ENCODE measurements around the gene CFAP221.

The CFAP221 gene

GRCh38 chr2:119680457-119681202 lies 136.4 kb downstream of the CFAP221 start:
- DNase-seq (ENCODE audit: low read depth in 3 of 3), result no peak

DNA sequence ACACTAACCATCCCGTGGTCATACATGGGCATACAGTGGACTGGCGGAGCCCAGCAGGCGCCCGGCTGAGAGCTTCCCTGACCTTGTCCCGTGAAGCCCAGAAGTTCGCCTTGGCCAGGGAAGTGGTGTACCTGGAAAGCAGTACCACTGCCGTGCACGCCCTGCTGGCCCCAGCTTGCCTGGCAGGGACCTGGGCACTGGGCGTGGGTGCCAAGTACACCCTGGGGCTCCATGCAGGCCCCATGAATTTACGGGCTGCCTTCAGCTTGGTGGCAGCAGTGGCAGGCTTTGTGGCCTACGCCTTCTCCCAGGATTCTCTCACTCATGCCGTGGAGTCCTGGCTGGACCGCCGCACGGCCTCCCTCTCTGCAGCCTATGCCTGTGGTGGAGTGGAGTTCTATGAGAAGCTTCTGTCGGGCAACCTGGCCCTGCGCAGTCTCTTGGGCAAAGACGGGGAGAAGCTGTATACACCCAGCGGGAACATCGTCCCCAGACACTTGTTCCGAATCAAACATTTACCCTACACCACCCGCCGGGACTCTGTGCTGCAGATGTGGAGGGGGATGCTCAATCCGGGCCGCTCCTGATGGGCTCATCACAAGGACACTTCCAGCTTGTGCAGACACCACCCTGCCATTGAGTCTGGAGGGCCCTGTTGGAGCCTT lies 137.1 kb downstream of the CFAP221 start:
- no peak for DNase-seq (ENCODE audit: low read depth in 3 of 3)

DNA sequence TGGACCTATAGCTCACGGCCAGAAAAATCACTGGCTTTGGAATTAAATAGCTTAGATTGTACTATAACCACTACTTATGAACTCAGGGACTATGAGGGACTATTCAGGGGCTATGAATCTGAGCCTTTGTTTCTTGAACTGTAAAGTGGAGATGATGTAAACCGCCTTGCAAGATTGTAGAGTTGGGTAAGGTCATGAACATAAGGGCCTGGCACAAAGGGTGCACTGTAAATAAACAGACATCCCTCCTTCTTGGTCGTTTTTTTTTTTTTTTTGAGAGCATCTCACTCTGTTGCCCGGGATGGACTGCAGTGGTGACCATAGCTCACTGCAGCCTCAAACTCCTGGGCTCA lies 137.6 kb downstream of the CFAP221 start:
- no peak for DNase-seq (ENCODE audit: low read depth in 3 of 3)

DNA sequence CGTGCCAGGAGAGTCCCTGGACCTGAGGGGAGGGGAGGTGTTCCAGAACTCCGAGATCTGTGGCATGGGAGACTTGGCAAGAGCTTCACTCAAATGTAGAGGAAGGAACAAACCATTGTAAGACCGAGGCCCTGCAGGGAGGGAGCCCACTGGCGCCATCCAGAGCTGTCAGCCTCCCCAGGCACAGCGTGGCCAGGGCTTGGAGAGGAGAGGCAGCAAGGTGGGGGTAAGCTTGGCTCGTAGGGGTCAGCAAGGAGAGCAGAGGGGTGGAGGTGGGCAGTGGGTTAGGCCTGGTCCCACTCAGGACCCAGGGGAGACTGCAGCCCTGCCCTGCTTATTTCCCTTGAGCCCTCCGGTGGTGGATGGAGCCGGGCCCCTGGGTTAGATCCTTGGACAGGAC lies 138.3 kb downstream of the CFAP221 start:
- DNase-seq (ENCODE audit: low read depth in 3 of 3), result no peak

DNA sequence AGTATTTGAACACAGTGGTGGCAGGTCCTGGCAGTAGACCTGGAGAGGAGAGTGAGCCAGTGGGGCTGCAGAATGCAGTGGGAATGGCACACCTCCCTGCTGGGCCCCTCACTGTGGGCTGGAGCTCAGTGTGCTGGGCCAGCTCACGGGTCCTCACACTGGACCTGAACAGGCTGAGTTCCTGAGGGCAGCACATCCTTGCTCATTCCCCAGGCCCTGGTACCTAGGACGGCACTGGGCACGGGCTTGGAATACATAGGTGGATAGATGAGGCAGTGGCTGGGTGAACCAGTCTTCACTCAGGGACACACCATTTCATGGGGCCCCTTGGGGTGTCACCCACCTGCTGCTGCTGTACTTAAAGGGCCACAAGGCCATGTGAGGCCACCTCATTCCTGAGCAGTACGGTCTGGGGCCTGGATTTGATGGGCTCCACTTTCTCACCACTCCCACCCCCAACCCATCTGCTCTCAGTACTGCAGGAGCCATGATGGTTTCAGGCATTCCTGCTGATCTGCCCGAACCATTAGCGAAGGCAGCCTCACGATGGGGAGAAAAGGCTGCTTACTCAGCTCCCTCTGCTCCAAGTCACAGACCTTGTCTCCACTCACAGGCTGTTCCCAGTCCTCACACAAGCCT lies 138.9 kb downstream of the CFAP221 start:
- DNase-seq (ENCODE audit: low read depth in 3 of 3), result no peak

DNA sequence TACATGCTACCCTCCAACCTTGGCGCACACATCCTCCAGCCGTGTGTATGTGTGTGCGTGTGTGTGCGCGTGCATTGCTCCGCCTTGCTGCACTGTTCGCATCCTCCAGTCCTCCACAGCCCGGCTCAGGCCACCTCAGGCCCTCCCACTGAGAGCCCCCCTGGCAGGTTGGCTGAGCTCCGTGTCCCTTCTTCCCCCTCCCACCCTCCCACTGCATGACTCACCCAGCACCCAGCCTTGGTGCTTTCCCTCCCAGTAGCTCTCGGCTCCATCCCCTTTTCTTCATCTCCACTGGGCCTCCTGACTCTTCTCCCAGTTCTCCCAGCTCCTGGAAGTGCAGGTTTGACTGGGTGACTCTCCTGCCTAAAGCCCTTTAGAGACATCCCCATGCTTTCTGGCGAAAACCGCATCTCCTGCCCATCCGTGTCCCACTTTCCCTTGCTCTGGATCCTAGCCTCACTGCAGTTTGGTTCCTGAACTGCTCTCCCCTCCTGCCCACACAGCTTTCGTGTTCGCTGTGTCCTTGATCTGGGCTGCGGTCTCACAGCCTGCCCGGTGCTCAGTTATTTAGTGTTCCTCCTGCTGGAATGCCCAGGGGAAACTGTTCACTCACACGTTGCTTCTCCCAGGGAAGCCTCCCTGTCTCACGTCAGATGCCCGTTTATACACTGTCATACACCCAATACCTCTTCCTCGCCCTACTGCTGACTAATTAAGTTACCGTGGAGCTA lies 139.6 kb downstream of the CFAP221 start:
- DNase-seq (ENCODE audit: low read depth in 3 of 3), result no peak

DNA sequence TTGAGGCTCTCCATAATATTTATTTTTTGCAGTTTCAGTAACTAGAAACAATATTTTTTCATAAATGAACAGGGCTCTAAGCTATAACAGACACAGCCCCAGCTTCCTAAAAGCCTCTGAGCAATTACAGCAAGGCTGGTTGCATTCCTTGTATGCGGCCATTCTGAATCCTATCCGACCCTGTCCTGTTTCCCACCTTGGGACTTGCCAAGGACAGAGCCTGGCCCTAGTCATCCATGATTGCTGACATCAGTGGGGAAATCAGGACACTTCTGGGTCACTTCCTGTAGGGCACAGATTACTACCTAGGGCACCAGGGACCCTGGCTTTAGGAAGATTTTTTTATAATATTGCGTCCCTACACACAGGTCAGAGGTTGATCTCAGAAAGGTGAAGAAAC lies 140.3 kb downstream of the CFAP221 start:
- no peak for DNase-seq (ENCODE audit: low read depth in 3 of 3)

- DNase-seq (ENCODE audit: low read depth in 3 of 3), result no peak
Measured at GRCh38 chr2:119688616-119689015, 144.4 kb downstream of the CFAP221 start.

DNA sequence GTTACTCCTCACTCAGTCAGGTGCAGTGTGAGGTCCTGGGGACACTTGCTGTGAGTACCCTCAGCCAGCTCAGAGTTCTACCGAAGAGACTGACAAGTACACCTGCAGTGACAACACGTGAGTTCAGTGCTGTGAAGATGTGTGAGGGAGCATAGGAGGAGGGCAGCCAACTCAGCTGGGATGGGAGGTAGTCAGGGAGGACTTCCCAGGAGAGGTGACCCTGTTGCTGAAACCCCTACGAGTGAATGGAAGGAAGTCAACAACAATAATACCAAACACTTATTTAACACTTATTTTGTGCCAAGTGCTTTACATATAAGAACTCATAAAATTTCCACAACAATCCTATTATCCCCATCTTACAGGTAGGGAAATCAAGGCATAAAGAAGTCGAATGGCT lies 145.0 kb downstream of the CFAP221 start:
- DNase-seq (ENCODE audit: low read depth in 3 of 3), result no peak

DNA sequence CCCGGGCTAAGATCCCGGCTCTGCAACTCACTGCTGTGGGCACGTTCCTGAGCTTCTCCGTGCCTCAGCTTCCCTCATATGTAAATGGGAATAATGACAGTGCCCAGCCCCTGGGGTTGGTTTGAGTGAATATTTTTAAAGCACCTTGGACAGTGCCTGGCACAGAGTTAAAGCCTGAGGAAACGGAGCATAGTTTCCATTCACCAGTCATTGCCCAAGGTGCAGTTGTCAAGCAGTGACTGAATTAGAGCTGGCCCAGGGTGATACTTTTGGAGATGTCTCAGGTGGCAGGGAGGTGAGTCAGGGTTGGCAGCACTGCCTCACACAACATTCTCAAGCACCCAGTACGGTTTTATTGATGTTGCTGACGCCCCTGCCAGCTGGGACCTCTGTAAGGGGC lies 146.9 kb downstream of the CFAP221 start:
- DNase-seq (ENCODE audit: low read depth in 3 of 3), result no peak

DNA sequence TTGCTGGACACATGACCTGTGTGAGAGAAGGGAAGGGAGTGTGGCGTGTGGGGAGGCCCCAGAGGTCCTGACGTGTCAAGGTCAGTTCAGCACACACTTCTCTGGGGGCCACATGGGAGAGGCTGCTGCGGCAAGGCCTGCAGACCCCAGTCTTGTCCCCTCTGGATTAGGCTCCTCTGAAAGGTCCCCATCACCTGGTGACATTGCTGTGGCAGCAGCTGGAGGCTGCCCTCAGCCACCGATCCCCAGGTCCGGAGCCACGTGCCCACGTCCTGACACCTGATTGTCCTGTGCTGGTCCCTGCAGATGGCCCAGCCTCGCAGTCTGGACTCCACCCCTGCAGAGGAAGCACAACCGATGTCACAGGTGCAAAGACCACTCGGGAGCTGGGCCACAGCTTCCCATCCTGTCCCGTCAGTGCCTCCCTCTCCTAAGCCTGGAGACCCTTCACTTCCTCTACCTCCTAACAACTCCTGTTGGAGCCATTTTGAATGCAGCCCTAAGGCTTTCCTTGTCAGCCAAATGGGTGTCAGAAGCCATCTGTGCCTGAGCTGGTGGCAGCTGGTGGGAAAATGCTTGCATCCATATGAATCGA lies 147.5 kb downstream of the CFAP221 start:
- DNase-seq (ENCODE audit: low read depth in 3 of 3), result no peak

DNA sequence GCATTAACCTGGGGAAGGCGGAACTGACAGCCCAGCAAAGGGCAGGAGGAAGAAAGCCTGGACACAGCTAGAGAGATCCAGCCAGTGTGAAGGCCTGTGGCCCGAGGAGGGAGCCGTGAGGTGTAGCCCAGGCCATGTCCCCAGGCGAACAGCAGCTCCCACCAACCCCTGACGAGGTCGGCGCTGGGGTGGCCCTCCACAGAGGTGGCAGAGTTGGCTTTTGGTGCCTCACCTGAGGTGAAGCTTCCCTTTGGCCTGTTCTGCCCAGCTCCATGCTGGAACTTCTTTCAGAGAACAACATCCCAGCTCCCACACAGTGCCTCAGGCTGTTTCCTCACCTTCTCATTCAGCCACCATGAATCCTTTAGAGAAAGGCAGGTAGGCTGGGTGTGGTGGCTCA lies 148.1 kb downstream of the CFAP221 start:
- DNase-seq (ENCODE audit: low read depth in 3 of 3), result no peak

DNA sequence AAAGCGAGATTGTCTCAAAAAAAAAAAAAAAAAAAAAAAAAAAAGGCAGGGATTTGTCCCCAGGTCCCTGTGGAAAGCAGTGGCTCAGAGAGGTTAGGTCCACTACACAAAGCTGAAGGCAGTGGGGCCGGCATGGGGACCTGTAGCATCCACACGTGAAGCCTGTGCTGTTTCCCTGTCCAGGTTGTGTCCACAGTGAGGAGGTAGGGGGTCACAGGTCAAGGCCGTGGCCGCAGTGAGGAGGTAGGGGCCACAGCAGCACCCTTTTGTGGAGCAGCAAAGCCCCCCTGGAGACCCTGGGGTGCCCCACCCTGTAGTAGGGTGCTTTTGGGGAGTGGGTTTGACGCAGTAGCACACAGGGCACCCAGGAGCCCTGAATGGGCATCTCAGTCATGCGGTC lies 148.7 kb downstream of the CFAP221 start:
- DNase-seq (ENCODE audit: low read depth in 3 of 3), result no peak

- DNase-seq (ENCODE audit: low read depth in 3 of 3), result no peak
Measured at GRCh38 chr2:119693567-119693966, 149.3 kb downstream of the CFAP221 start.

- no peak for DNase-seq (ENCODE audit: low read depth in 3 of 3)
Measured at GRCh38 chr2:119693967-119694366, 149.7 kb downstream of the CFAP221 start.

DNA sequence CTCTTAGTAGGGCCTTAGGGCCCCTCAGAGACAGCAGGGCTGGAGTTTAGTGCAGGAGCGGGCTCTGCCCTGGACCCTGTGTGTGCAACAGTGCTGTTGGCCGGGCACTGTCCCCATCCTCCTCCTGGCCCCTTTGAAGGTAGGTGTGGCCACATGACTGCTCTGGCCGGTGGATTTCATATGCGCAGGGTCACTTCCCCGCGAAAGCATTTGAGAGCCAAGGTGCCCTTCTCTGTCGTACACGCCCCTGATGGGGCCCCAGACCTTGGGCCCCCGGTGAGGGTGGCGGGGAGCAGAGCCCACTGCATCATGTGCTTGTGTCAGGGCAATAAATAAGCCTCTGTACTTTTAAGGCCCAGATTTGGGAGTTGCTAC lies 150.2 kb downstream of the CFAP221 start:
- no peak for DNase-seq (ENCODE audit: low read depth in 3 of 3)

DNA sequence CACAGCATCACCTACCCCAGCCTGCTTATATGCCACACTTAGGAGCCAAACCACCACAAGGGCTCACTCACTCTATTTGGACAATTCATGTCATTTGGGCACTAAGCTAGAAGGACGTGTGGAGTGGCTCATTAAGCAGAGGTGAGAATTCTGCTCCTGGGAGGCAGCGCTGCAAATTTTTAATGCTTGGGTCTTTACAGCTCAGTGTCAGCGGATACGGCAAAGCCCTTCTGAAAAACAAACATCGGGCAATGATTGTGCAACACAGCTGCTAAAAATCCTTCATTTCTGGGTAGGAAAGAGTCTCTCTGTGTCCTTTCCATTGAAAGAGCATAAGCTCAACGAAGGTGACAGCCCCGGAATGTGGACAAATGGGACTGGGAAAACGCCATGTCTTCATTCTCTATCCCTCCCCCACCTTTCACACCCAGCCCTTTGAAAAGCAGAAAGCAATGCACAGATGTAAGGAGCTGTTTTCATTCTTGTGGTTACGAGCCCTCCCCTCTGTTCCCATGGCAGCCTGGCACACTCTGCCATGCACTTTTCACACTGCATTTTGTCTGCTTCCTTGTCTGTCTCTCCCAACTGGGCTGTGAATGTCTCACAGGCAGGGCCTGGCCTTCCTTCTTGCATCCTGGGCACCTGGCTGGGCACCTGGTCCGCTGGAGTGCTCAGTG lies 150.7 kb downstream of the CFAP221 start:
- no peak for DNase-seq (ENCODE audit: low read depth in 3 of 3)

DNA sequence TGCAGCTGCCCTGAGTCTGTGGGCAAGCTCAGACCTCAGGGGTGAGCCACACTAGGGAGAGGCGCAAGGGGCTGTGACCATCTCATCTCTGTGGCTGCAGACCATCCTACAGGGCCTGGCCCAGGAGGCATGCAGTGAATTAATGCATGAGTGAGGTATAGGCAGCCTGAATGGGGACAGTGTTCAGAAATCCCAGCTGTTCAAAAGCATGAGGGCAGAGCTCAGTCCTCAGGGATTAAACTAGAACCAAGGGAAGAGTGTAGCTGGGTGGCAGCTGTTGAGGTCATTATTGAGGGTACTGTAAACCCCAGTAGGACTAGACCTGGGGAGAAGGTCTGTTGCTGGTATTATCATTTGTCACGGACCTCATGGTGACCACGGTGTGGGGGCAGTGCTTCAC lies 151.8 kb downstream of the CFAP221 start:
- no peak for DNase-seq (ENCODE audit: low read depth in 3 of 3)

GRCh38 chr2:119696494-119697030 lies 152.3 kb downstream of the CFAP221 start:
- no peak for DNase-seq (ENCODE audit: low read depth in 3 of 3)

DNA sequence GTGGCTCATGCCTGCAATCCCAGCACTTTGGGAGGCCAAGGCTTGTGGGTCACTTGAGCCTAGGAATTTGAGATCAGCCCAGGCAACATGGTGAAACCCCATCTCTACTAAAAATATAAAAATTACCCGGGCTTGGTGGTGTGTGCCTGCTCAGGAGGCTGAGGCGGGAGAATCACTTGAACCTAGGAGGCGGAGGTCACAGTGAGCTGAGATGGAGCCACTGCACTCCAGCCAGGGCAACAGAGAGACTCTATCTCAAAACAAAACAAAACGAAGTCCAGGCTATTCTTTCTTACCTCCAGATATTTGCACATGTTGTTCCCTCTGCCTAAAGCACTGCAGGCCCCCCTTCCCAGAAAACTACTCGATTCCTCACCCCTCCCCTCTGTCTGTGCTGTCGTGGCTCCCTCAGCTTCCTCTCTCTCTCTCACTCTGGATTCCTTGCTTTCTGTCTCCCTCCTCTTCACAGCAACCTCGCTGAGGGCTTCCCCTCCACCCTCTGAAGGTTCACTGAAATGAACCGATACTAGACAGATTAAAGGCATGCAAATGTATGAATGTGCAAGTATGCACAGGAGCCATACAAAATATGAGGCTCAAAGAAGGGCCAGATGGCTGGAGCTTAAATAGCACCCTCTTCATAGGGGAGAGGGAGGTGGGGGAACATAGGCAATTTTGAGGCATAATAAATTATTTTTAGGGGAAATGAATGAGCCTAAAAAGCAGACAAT lies 153.2 kb downstream of the CFAP221 start:
- no peak for DNase-seq (ENCODE audit: low read depth in 3 of 3)

DNA sequence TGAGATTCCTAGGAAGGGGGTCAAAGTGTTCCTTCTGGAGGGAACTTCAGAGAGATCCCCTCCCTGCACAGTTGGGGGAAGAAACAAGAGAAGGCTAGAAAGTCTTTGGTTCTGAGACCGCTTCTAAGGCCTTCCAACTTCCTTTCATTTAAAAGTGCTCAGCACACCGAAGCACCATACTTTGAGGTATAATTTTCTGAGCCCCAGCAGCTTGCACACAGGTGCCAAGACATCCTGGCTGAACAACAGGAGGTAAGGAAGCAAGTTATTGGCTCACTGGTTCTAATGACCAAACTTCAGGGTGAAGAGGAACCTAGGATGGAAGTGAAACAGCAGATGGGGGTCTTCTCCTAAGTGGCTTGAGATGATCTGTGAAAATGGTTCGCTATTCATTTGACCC lies 154.0 kb downstream of the CFAP221 start:
- DNase-seq (ENCODE audit: low read depth in 3 of 3), result no peak
